ENCODE measurements around the gene RNPEPL1.
A peak's percentile ranks its signal among the peaks of the same experiment; 100 is the strongest.

Gene RNPEPL1

DNA sequence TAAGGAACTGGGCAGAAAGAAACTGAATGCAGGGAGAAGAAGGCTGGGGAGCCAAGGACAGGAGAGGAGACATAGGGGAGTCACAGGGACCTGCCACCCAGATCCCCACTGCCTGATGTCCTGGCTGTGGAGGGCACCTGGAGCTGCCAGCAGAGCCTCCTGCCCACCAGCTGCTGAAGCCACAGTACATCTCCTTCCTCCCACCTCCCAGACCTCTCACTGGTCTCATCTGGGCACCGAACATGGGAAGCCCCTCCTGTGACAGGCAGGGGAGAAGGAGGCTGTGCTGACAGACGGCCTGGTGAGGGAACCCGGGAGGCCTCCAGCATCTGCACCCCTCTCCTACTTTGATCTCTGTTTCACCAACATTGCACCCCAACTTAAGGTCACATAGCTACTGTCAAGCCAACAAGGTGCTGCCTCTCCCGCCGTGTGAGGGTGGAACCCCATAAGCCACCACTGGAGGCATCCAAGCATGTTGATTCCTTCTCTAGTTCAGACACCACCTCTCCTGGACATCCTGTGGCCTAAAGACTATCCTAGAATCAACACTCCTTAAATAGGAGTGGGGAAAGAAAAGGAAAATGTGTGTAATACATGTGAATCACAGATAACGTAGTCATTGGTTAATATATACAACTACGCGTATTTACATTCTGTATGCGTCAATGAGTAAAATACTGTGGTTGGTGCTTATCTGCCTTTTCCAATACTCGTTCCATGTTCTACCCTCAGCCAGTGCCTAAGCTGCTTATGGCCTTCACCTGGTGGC, 3.5 kb upstream of the RNPEPL1 start:
- DNase-seq: peak; percentile 57
- peaks cover 44% of the 10 kb centered on the region for H3K36me3 Mint-ChIP-seq

GRCh38 chr2:240565333-240566202, 2.7 kb upstream of the RNPEPL1 start:
- peak overlapping the region; percentile 91 for H3K4me3 Mint-ChIP-seq
- peaks cover 67% of the 10 kb centered on the region for H3K4me1 Mint-ChIP-seq
- peak; percentile 95 for DNase-seq
- CTCF ChIA-PET: interaction anchor here (0.8 to 7.9 kb wide), 10 partner anchors 9 to 64 kb away, joined by 3 to 100 read pairs (median 6); partner anchors contain the start of gene CAPN10
- peak overlapping the region; percentile 95 for H3K27ac Mint-ChIP-seq
- no peaks in the 10 kb centered on the region for H3K27me3 Mint-ChIP-seq
- no peaks in the 10 kb centered on the region for H3K9me3 Mint-ChIP-seq
- peaks cover 50% of the 10 kb centered on the region for H3K36me3 Mint-ChIP-seq

More for the DNA sequence above, 3.5 kb upstream of the RNPEPL1 start:
- Mint-ChIP-seq H3K9me3 (no peaks in the 10 kb centered on the region), H3K27me3 (no peaks in the 10 kb centered on the region), H3K4me3 (peak overlapping the region; percentile 91), H3K4me1 (peaks cover 62% of the 10 kb centered on the region), H3K27ac (peak overlapping the region; percentile 95)
- CTCF ChIA-PET: interaction anchor here (0.9 to 7.9 kb wide), 5 partner anchors 13 to 57 kb away, joined by 3 to 100 read pairs (median 10); partner anchors contain the start of gene CAPN10

GRCh38 chr2:240566203-240567136, 1.8 kb upstream of the RNPEPL1 start:
- CTCF ChIA-PET: interaction anchor here (0.8 to 7.9 kb wide), 8 partner anchors 10 to 56 kb away, joined by 3 to 100 read pairs (median 7); partner anchors contain the start of gene CAPN10
- Mint-ChIP-seq H3K27me3 (no peaks in the 10 kb centered on the region), H3K9me3 (no peaks in the 10 kb centered on the region), H3K4me1 (peaks cover 72% of the 10 kb centered on the region), H3K27ac (peak overlapping the region; percentile 95), H3K4me3 (peak overlapping the region; percentile 92), H3K36me3 (peaks cover 56% of the 10 kb centered on the region)
- DNase-seq: peak; percentile 98

- peak overlapping the region; percentile 95 for H3K27ac Mint-ChIP-seq
- peaks cover 69% of the 10 kb centered on the region for H3K4me1 Mint-ChIP-seq
- no peaks in the 10 kb centered on the region for H3K9me3 Mint-ChIP-seq
- DNase-seq: peak; percentile 48
- peak overlapping the region; percentile 92 for H3K4me3 Mint-ChIP-seq
- no peaks in the 10 kb centered on the region for H3K27me3 Mint-ChIP-seq
- peaks cover 51% of the 10 kb centered on the region for H3K36me3 Mint-ChIP-seq
- CTCF ChIA-PET: interaction anchor here (1.4 to 7.9 kb wide), 5 partner anchors 10 to 56 kb away, joined by 4 to 100 read pairs (median 7); partner anchors contain the start of gene CAPN10
Observed at GRCh38 chr2:240567137-240567871, 980 bp upstream of the RNPEPL1 start.

GRCh38 chr2:240568678-240569522, 616 bp downstream of the RNPEPL1 start:
- CTCF ChIA-PET: interaction anchor here (0.9 to 3.5 kb wide), 4 partner anchors 11 to 104 kb away, joined by 3 to 14 read pairs (median 4); partner anchors contain the start of gene CAPN10
- peaks cover 54% of the 10 kb centered on the region for H3K4me1 Mint-ChIP-seq
- H3K27me3 Mint-ChIP-seq: no peaks in the 10 kb centered on the region
- H3K9me3 Mint-ChIP-seq: no peaks in the 10 kb centered on the region
- H3K27ac Mint-ChIP-seq: peak overlapping the region; percentile 89
- peak; percentile 69 for DNase-seq
- H3K36me3 Mint-ChIP-seq: peaks cover 37% of the 10 kb centered on the region
- H3K4me3 Mint-ChIP-seq: peak overlapping the region; percentile 89

DNA sequence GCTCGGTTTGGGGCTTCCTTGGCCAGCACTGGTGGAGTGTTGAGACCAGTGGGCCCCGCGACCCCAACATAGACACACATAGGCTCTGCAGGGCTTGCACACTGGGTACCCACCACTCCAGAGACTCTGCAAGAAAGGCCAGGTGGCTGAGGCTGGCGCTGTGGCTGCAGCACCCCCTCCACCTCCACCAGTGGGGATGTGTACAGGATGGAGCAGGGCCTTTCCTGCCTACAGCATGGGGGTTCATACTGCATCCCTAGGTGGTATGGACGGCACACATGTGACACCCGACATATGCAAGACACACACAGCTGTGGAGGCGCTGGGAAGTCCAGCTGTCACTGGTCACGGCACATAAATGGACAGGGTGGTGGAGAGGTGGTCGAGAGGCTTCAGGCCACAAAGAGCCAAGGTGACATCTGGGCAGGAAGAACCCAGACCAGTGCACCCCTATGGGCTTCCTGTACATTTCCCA, 1.3 kb downstream of the RNPEPL1 start:
- peaks cover 30% of the 10 kb centered on the region for H3K36me3 Mint-ChIP-seq
- CTCF ChIA-PET: interaction anchor here (1.1 to 3.5 kb wide), 3 partner anchors 17 to 103 kb away, joined by 3 to 14 read pairs (median 5); partner anchors contain the start of gene CAPN10
- H3K27me3 Mint-ChIP-seq: no peaks in the 10 kb centered on the region
- peak overlapping the region; percentile 89 for H3K4me3 Mint-ChIP-seq
- peaks cover 48% of the 10 kb centered on the region for H3K4me1 Mint-ChIP-seq
- H3K9me3 Mint-ChIP-seq: no peaks in the 10 kb centered on the region
- peak overlapping the region; percentile 89 for H3K27ac Mint-ChIP-seq
- DNase-seq: peak; percentile 33

GRCh38 chr2:240569998-240570530, 1.8 kb downstream of the RNPEPL1 start:
- H3K27me3 Mint-ChIP-seq: no peaks in the 10 kb centered on the region
- H3K4me3 Mint-ChIP-seq: peak overlapping the region; percentile 89
- CTCF ChIA-PET: interaction anchor here (1.1 to 3.5 kb wide), 2 partner anchors 16 to 103 kb away, joined by 3 to 14 read pairs; partner anchors contain the start of gene CAPN10
- H3K9me3 Mint-ChIP-seq: no peaks in the 10 kb centered on the region
- H3K4me1 Mint-ChIP-seq: peaks cover 43% of the 10 kb centered on the region
- DNase-seq: peak; percentile 20
- H3K27ac Mint-ChIP-seq: peak overlapping the region; percentile 89
- H3K36me3 Mint-ChIP-seq: peaks cover 25% of the 10 kb centered on the region

- Mint-ChIP-seq H3K4me1 (peaks cover 36% of the 10 kb centered on the region), H3K27ac (peak overlapping the region; percentile 69), H3K36me3 (peaks cover 22% of the 10 kb centered on the region)
Observed at GRCh38 chr2:240570531-240571313, 2.4 kb downstream of the RNPEPL1 start.

GRCh38 chr2:240571314-240571973, 3.2 kb downstream of the RNPEPL1 start:
- CTCF ChIA-PET: interaction anchor here (3.5 kb wide), 1 partner anchor 15 kb away, joined by 14 read pairs; the partner anchor contains the start of gene CAPN10
- H3K27ac Mint-ChIP-seq: peak overlapping the region; percentile 58
- peaks cover 36% of the 10 kb centered on the region for H3K4me1 Mint-ChIP-seq
- H3K4me3 Mint-ChIP-seq: peak overlapping the region; percentile 52
- H3K9me3 Mint-ChIP-seq: no peaks in the 10 kb centered on the region
- H3K27me3 Mint-ChIP-seq: no peaks in the 10 kb centered on the region
- peaks cover 22% of the 10 kb centered on the region for H3K36me3 Mint-ChIP-seq
- DNase-seq: no peak

More at GRCh38 chr2:240570531-240571313, 2.4 kb downstream of the RNPEPL1 start:
- Mint-ChIP-seq H3K4me3 (peak overlapping the region; percentile 89), H3K9me3 (no peaks in the 10 kb centered on the region), H3K27me3 (no peaks in the 10 kb centered on the region)
- CTCF ChIA-PET: interaction anchor here (3.5 kb wide), 1 partner anchor 15 kb away, joined by 14 read pairs; the partner anchor contains the start of gene CAPN10
- DNase-seq: no peak

GRCh38 chr2:240572141-240573031, 4.1 kb downstream of the RNPEPL1 start:
- H3K36me3 Mint-ChIP-seq: peaks cover 25% of the 10 kb centered on the region
- no peaks in the 10 kb centered on the region for H3K27me3 Mint-ChIP-seq
- H3K27ac Mint-ChIP-seq: peak overlapping the region; percentile 58
- DNase-seq: no peak
- no peaks in the 10 kb centered on the region for H3K9me3 Mint-ChIP-seq
- CTCF ChIA-PET: interaction anchor here (1.1 kb wide), 1 partner anchor 14 kb away, joined by 3 read pairs; the partner anchor contains the start of gene CAPN10
- H3K4me1 Mint-ChIP-seq: peaks cover 34% of the 10 kb centered on the region
- H3K4me3 Mint-ChIP-seq: no peak overlapping the region
